Measurements from ENCODE around the gene GRID2.

GRID2 gene

GRCh38 chr4:92809381-92809780, 505.6 kb downstream of the GRID2 start:
- no peak for DNase-seq (ENCODE audit: low read depth)
- TF ChIP-seq, protein P1, sequence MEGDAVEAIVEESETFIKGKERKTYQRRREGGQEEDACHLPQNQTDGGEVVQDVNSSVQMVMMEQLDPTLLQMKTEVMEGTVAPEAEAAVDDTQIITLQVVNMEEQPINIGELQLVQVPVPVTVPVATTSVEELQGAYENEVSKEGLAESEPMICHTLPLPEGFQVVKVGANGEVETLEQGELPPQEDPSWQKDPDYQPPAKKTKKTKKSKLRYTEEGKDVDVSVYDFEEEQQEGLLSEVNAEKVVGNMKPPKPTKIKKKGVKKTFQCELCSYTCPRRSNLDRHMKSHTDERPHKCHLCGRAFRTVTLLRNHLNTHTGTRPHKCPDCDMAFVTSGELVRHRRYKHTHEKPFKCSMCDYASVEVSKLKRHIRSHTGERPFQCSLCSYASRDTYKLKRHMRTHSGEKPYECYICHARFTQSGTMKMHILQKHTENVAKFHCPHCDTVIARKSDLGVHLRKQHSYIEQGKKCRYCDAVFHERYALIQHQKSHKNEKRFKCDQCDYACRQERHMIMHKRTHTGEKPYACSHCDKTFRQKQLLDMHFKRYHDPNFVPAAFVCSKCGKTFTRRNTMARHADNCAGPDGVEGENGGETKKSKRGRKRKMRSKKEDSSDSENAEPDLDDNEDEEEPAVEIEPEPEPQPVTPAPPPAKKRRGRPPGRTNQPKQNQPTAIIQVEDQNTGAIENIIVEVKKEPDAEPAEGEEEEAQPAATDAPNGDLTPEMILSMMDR (IDR thresholded peaks at IDR 0.05; ENCODE audit: control insufficient read depth, extremely low read depth, insufficient read depth): no peak
- no peak overlapping the region for H3K4me3 ChIP-seq (ENCODE audit: low read depth, low read length)

DNA sequence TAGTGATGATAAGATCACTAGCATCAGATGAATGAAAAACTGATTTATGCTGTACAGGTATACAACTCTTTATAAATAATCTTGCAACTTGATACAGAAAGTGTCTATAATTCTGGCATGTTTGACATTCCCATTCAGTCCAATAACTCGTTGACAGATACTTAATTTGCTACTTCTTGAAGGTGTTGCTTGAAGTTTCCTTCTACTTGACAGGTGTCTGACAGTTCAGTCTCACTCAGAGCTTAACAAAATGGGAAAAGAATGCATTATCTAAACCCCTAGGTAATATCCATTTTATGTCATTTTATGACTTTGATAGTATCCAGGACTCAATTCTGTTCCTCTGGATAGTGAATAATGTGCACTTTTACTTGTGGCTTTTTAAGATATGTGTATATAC, 508.9 kb downstream of the GRID2 start:
- no peak for DNase-seq (ENCODE audit: low read depth)
- H3K4me3 ChIP-seq (ENCODE audit: low read depth, low read length): no peak overlapping the region
- TF ChIP-seq, protein P1 (IDR thresholded peaks at IDR 0.05; ENCODE audit: control insufficient read depth, extremely low read depth, insufficient read depth): no peak

GRCh38 chr4:92814677-92815076, 510.9 kb downstream of the GRID2 start:
- H3K4me3 ChIP-seq (ENCODE audit: low read depth, low read length): no peak overlapping the region
- TF ChIP-seq, protein P1 (IDR thresholded peaks at IDR 0.05; ENCODE audit: control insufficient read depth, extremely low read depth, insufficient read depth): no peak
- DNase-seq (ENCODE audit: low read depth): no peak

DNA sequence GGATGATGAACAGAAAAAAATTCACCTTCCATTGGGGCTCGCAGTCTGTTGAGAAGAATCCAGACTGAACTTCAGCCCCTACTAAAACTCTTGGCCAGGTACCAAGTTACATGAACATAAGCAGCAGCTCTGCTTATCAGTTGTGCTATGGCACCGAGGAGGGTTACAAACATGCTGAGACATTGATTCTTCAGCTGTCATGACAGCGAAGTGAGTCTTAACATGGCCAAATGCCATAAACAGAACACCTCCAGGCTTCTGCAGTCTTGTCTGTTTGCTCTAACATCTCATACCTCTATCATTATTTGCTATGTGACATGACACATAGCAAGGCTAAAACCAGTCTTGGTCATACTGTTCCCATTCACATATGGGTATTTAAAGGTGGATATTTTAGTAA, 521.5 kb downstream of the GRID2 start:
- DNase-seq (ENCODE audit: low read depth): no peak
- H3K4me3 ChIP-seq (ENCODE audit: low read depth, low read length): no peak overlapping the region
- TF ChIP-seq, protein P1 (IDR thresholded peaks at IDR 0.05; ENCODE audit: control insufficient read depth, extremely low read depth, insufficient read depth): no peak

GRCh38 chr4:92825791-92826190, 522.0 kb downstream of the GRID2 start:
- no peak overlapping the region for H3K4me3 ChIP-seq (ENCODE audit: low read depth, low read length)
- TF ChIP-seq, protein P1 (IDR thresholded peaks at IDR 0.05; ENCODE audit: control insufficient read depth, extremely low read depth, insufficient read depth): no peak
- no peak for DNase-seq (ENCODE audit: low read depth)

DNA sequence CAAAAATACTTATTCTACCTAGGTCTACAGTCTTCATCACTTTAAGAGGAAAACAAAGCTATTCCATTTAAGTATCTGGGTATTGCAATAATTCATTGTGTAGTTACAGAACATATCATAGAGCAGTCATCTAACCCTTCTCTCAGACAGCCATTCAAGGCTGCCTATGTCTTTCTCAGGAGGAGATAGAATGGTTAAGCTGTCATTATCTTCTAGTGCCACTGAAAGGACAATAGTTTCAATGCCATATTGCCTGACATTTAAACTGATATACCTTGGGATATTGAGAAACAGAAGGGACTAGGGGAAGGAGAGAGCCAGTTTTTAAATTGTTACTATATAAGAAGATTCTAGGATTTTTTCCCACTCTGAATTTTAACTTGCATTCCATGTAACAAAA, 527.0 kb downstream of the GRID2 start:
- no peak for DNase-seq (ENCODE audit: low read depth)
- no peak overlapping the region for H3K4me3 ChIP-seq (ENCODE audit: low read depth, low read length)
- TF ChIP-seq, protein P1 (IDR thresholded peaks at IDR 0.05; ENCODE audit: control insufficient read depth, extremely low read depth, insufficient read depth): no peak

- H3K4me3 ChIP-seq (ENCODE audit: low read depth, low read length): no peak overlapping the region
- DNase-seq (ENCODE audit: low read depth): no peak
- TF ChIP-seq, protein P1 (IDR thresholded peaks at IDR 0.05; ENCODE audit: control insufficient read depth, extremely low read depth, insufficient read depth): no peak
These were observed 537.1 kb downstream of the GRID2 start for GRCh38 chr4:92840880-92841279.

All from LNCaP clone FGC (cell line).